ENCODE measurements around the gene ANAPC16. TPM values are rescaled to one million over a fixed set of nuclear protein-coding genes. Genes with fewer than 3 reads are reported as not detected.
"Not testable (repeated sequence)": the region's sequence is repeated elsewhere in the genome, so short reads cannot be mapped to it uniquely, and the experiment has no call there.

Gene ANAPC16
- total RNA-seq, 2 experiments from 2014 or later, result 90.2 to 123 TPM

DNA sequence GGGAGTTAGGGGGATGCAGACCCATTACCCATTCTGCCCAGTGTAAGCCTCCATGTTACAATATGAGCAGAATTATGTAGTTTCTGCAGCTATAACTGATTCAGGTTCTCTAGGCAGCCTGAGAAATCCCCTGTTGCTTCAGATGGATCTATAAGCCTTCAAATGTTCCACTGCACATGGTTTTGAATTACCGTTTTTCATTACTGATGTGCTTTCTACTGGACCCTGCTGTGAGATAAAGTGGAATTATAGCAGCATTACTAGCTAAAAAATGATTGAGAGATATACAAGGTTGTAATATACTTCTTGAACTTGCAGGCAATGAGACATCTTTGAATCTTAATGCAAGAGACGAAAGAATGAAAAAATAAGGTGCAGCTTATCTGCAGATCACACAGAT, 38.4 kb upstream of the ANAPC16 start:
- Mint-ChIP-seq H3K27me3 (no peaks in the 10 kb centered on the region), H3K36me3 (ENCODE audit: low read depth) (peaks cover 27% of the 10 kb centered on the region), H3K9me3 (ENCODE audit: low read depth) (no peaks in the 10 kb centered on the region), H3K4me3 (no peak overlapping the region), H3K27ac (no peak overlapping the region), H3K4me1 (peaks cover 10% of the 10 kb centered on the region)
- intact Hi-C loops (cut with DNase I, micrococcal nuclease), result no loop called here
- ATAC-seq, result no peak
- ChIA-PET POLR2A (no interaction called here), CTCF (interaction anchor here (0.8 to 2.0 kb wide), 5 partner anchors 10 to 1856 kb away, joined by 3 to 7 read pairs (median 5); no protein-coding TSS in a partner anchor)
- no peak for DNase-seq

DNA sequence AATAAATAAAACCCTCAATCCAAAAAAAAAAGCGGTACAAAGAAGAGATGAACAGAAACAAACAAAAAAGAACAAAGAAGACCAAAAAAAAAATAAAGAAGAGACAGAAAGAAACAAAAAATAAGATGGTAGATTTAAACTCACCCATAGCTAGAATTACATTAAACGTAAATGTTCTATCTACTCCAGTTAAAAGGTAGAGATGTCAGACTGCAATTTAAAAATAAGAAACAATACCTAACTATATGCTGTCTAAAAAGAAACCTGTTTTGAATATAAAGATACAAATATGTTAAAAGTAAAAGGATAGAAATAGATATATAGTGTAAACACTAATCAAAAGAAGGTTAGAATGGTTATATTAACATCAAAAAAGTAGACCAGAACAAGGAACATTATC, 31.7 kb upstream of the ANAPC16 start:
- CTCF ChIA-PET, result interaction anchor here (0.6 to 1.4 kb wide), 5 partner anchors 10 to 297 kb away, joined by 3 to 4 read pairs (median 3); no protein-coding TSS in a partner anchor

DNA sequence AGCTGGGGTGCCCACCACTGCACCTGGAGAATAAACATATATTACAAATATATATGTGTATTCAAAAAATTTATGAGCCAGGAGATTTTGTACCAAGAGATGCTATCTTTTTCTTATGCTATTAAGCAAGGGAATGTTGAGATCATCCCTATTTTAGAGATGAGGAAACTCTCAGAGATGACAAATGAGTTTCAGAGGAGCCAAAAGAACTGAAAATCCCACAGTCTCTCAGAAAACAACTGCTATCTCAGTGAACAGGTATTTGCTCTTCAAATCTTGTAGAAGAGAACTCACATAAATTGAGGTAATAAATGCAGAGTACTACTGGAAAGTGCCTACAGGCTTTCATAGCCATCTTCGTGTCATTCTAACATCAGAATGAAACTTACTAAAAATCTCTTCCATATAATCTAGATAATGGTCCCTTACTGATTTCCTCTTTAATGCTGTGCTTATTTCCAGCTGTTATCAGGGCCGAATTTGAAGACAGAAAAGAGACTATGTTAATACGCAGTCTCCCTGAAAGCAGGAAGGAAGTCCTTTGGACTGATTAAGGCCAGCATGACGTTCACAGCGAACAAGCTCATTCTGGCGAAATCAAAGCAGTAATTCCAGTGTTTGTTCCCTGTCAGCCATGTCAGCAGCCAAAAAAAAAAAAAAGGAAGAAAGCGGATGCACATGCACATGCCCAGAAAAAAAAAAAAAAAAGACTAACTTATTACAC, 29.4 kb upstream of the ANAPC16 start:
- intact Hi-C loops (cut with DNase I, micrococcal nuclease), result no loop called here
- ATAC-seq (no peak), DNase-seq (no peak)
- peaks cover 6% of the 10 kb centered on the region for H3K9me3 Mint-ChIP-seq (ENCODE audit: low read depth)
- H3K27me3 Mint-ChIP-seq, result no peaks in the 10 kb centered on the region
- POLR2A ChIA-PET, result no interaction called here
- peaks cover 35% of the 10 kb centered on the region for H3K36me3 Mint-ChIP-seq (ENCODE audit: low read depth)
- CTCF ChIA-PET, result interaction anchor here (1.2 kb wide), 1 partner anchor 70 kb away, joined by 3 read pairs; no protein-coding TSS in a partner anchor
- peaks cover 7% of the 10 kb centered on the region for H3K4me1 Mint-ChIP-seq
- H3K4me3 Mint-ChIP-seq, result no peak overlapping the region
- H3K27ac Mint-ChIP-seq, result no peak overlapping the region

More for the DNA sequence above, 31.7 kb upstream of the ANAPC16 start:
- intact Hi-C loops (cut with DNase I, micrococcal nuclease), result no loop called here
- POLR2A ChIA-PET, result no interaction called here
- peaks cover 7% of the 10 kb centered on the region for H3K4me1 Mint-ChIP-seq
- no peak for DNase-seq
- no peak for ATAC-seq
- H3K36me3 Mint-ChIP-seq (ENCODE audit: low read depth), result peaks cover 38% of the 10 kb centered on the region
- H3K4me3 Mint-ChIP-seq, result no peak overlapping the region
- no peak overlapping the region for H3K27ac Mint-ChIP-seq
- peaks cover 6% of the 10 kb centered on the region for H3K9me3 Mint-ChIP-seq (ENCODE audit: low read depth)
- no peaks in the 10 kb centered on the region for H3K27me3 Mint-ChIP-seq

DNA sequence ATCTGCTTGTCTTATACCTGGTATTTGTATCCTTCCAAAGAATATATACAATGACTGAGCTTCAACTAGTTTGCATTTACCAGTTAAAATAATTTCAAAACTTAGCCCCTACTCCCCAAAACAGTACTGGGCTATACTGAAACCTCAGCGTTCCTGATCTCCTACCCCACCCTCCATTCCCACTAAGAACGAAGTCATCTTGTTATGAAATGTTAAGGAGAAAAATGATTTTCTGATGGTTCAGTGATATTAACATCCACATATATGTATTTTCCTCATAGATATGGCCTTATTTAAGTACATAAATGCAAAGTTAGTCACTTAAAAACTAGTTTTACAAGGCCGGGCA, 28.9 kb upstream of the ANAPC16 start:
- no peak for DNase-seq
- POLR2A ChIA-PET, result no interaction called here
- CTCF ChIA-PET, result no interaction called here
- no peak overlapping the region for H3K27ac Mint-ChIP-seq
- H3K4me3 Mint-ChIP-seq, result no peak overlapping the region
- peaks cover 6% of the 10 kb centered on the region for H3K9me3 Mint-ChIP-seq (ENCODE audit: low read depth)
- ATAC-seq, result no peak
- peaks cover 7% of the 10 kb centered on the region for H3K4me1 Mint-ChIP-seq
- H3K27me3 Mint-ChIP-seq, result no peaks in the 10 kb centered on the region
- H3K36me3 Mint-ChIP-seq (ENCODE audit: low read depth), result peaks cover 32% of the 10 kb centered on the region
- intact Hi-C loops (cut with DNase I, micrococcal nuclease), result no loop called here

DNA sequence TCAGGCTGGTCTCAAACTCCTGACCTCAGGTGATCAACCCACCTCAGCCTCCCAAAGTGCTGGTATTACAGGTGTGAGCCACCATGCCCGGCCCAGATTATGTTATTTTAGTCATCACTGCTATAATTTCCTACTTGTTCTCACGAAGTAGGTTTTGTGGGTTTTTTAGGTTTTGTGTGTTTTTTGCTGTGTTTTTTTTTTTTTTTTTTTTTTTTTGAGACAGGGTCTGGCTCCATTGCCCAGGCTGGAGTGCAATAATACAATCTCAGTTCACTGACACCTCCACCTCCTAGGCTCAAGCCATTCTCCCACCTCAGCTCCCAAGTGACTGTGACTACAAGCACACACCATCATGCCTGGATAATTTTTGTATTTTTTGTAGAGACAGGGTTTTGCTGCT, 20.9 kb upstream of the ANAPC16 start:
- ChIA-PET CTCF (interaction anchor here (0.7 to 2.1 kb wide), 2 partner anchors 20 to 323 kb away, joined by 3 to 4 read pairs; no protein-coding TSS in a partner anchor), POLR2A (no interaction called here)
- H3K9me3 Mint-ChIP-seq (ENCODE audit: low read depth), result no peaks in the 10 kb centered on the region
- peaks cover 32% of the 10 kb centered on the region for H3K36me3 Mint-ChIP-seq (ENCODE audit: low read depth)
- intact Hi-C loops (cut with DNase I, micrococcal nuclease), result no loop called here
- H3K4me1 Mint-ChIP-seq, result no peaks in the 10 kb centered on the region
- no peaks in the 10 kb centered on the region for H3K27me3 Mint-ChIP-seq
- no peak overlapping the region for H3K27ac Mint-ChIP-seq
- ATAC-seq, result no peak
- DNase-seq, result no peak
- no peak overlapping the region for H3K4me3 Mint-ChIP-seq

DNA sequence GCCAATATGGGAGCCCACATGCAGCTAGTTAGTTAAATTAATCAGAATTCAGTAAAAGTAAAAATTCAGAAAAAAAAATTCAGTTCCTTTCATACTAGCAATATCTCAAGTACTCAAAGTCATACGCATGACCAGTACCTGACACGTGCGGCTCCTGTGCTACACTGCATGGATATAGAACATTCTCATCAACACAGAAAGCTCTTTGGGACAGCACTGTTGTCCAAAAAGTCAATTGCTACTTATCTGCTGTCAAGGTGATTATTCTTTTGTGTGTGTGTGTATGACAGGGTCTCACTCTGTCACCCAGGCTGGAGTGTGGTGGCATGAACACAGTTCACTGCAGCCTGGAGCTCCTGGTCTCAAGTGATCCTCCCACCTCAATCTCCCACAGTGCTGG, 14.9 kb upstream of the ANAPC16 start:
- H3K36me3 Mint-ChIP-seq (ENCODE audit: low read depth), result peaks cover 26% of the 10 kb centered on the region
- intact Hi-C loops (cut with DNase I, micrococcal nuclease), result loop anchor here in 1 of 2 experiments (5.0 kb wide), 1 partner anchor 34 kb away; no protein-coding TSS in a partner anchor
- no peaks in the 10 kb centered on the region for H3K4me1 Mint-ChIP-seq
- H3K27ac Mint-ChIP-seq, result no peak overlapping the region
- ChIA-PET CTCF (interaction anchor here (1.1 to 1.2 kb wide), 2 partner anchors 37 to 112 kb away, joined by 3 to 4 read pairs; partner anchors contain the start of gene SPOCK2), POLR2A (no interaction called here)
- DNase-seq (no peak), ATAC-seq (no peak)
- H3K27me3 Mint-ChIP-seq, result no peaks in the 10 kb centered on the region
- no peak overlapping the region for H3K4me3 Mint-ChIP-seq
- no peaks in the 10 kb centered on the region for H3K9me3 Mint-ChIP-seq (ENCODE audit: low read depth)

DNA sequence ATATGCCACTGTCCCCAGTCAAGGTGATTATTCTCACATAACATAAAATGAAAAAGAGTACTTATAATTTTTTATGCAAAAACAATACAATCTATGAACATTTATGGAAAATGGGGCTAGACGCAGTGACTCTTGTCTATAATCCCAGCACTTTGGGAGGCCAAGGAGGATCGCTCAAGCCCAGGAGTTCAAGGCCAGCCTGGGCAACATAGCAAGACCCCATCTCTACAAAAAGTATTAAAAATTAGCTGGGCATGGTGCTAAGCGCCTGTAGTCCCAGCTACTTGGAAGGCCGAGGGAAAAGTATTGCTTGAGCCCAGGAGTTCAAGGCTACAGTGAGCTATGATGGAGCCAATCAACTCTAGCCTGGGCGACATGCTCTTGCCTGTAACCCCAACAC, 14.5 kb upstream of the ANAPC16 start:
- Mint-ChIP-seq H3K27me3 (no peaks in the 10 kb centered on the region), H3K27ac (no peak overlapping the region), H3K4me3 (no peak overlapping the region), H3K9me3 (ENCODE audit: low read depth) (no peaks in the 10 kb centered on the region), H3K4me1 (no peaks in the 10 kb centered on the region), H3K36me3 (ENCODE audit: low read depth) (peaks cover 25% of the 10 kb centered on the region)
- POLR2A ChIA-PET, result no interaction called here
- CTCF ChIA-PET, result interaction anchor here (1.1 to 1.2 kb wide), 2 partner anchors 36 to 113 kb away, joined by 3 to 4 read pairs; partner anchors contain the start of gene SPOCK2
- DNase-seq (no peak), ATAC-seq (no peak)
- intact Hi-C loops (cut with DNase I, micrococcal nuclease), result loop anchor here in 1 of 2 experiments (5.0 kb wide), 1 partner anchor 34 kb away; no protein-coding TSS in a partner anchor

DNA sequence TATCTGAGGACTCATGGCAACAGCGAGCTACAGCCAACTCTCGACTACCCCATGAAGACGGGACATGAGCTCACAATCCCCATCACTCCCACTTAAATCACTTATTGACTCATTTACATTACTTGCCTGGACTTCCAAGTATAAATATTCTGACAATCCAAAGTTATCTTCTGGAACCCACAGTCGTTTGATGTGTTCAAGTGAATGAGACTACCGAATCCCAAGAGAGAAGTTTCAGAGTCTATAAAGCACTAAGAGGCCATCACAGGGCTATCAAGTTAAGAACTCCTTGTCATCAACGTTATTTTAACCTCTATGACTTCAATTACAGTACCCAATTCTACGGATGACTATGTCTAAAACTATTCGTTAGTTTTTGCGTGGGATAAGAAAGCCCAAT, 11.5 kb upstream of the ANAPC16 start:
- H3K27me3 Mint-ChIP-seq, result no peaks in the 10 kb centered on the region
- peaks cover 38% of the 10 kb centered on the region for H3K36me3 Mint-ChIP-seq (ENCODE audit: low read depth)
- ChIA-PET POLR2A (no interaction called here), CTCF (interaction anchor here (1.3 to 1.6 kb wide), 2 partner anchors 20 to 133 kb away, joined by 4 read pairs; no protein-coding TSS in a partner anchor)
- no peaks in the 10 kb centered on the region for H3K9me3 Mint-ChIP-seq (ENCODE audit: low read depth)
- no peak overlapping the region for H3K27ac Mint-ChIP-seq
- intact Hi-C loops (cut with DNase I, micrococcal nuclease), result loop anchor here in 1 of 2 experiments (5.0 kb wide), 1 partner anchor 37 kb away; no protein-coding TSS in a partner anchor
- H3K4me3 Mint-ChIP-seq, result no peak overlapping the region
- ATAC-seq, result no peak
- no peak for DNase-seq
- peaks cover 10% of the 10 kb centered on the region for H3K4me1 Mint-ChIP-seq

DNA sequence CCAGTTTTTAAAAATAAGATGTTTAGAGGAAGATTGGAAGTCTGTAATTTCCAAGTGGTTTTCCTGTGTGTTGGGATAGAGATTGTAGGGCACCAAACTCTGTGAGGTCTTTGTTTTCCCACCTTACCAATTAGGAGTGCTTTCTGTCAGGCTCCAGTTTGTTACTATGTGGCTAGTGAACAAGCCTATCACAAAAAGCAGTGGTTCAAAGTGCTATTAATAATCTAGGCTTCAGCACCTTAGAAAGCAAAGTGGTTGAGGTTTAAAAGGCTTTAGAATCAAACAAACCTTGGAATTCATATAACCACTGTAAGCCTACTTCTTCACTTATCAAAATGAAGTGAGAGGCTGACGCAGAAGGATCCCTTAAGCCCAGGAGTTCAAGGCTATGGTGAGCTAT, 11.1 kb upstream of the ANAPC16 start:
- Mint-ChIP-seq H3K36me3 (ENCODE audit: low read depth) (peaks cover 36% of the 10 kb centered on the region), H3K4me3 (no peak overlapping the region), H3K27ac (no peak overlapping the region), H3K9me3 (ENCODE audit: low read depth) (no peaks in the 10 kb centered on the region), H3K4me1 (peaks cover 10% of the 10 kb centered on the region), H3K27me3 (no peaks in the 10 kb centered on the region)
- ATAC-seq (no peak), DNase-seq (no peak)
- intact Hi-C loops (cut with DNase I, micrococcal nuclease), result loop anchor here in 1 of 2 experiments (5.0 kb wide), 1 partner anchor 37 kb away; no protein-coding TSS in a partner anchor
- CTCF ChIA-PET, result interaction anchor here (1.3 kb wide), 1 partner anchor 133 kb away, joined by 4 read pairs; no protein-coding TSS in a partner anchor
- POLR2A ChIA-PET, result no interaction called here

DNA sequence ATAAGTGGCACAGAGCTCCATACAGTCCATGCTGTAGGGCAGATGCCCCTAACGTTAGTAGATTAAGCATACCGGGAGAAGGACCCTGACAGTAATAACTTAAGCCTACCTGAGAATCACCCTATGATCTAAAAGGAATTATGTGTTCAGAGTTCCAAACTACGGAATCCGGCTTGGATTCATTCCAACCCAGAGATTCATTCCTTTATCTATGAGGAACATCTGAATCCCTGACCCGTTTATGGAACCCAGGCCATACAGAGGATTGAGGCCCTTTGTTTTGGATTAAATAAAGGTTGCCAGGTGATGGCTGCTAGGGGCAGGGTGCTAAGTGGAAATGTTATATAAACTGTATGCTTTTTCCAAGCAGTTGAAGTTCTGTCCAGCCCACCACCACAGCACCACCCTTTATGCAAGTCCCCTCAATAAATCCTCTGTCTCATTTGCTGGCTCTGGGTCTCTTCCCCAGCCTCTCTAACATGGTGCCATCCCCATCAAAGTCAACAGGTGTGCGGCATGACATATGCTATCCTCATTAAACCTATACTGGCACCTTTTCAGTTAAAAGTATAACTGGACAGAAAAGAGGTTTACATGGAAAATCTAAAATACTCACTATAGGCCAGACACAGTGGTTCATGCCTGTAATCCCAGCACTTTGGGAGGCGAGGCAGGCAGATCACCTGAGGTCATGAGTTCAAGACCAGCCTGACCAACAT, 9.1 kb upstream of the ANAPC16 start:
- ATAC-seq (no peak), DNase-seq (no peak)
- Mint-ChIP-seq H3K27me3 (no peaks in the 10 kb centered on the region), H3K36me3 (ENCODE audit: low read depth) (peaks cover 41% of the 10 kb centered on the region), H3K4me3 (no peak overlapping the region), H3K4me1 (peaks cover 13% of the 10 kb centered on the region), H3K9me3 (ENCODE audit: low read depth) (no peaks in the 10 kb centered on the region), H3K27ac (no peak overlapping the region)
- POLR2A ChIA-PET, result no interaction called here
- intact Hi-C loops (cut with DNase I, micrococcal nuclease), result no loop called here
- CTCF ChIA-PET, result interaction anchor here (0.9 kb wide), 1 partner anchor 117 kb away, joined by 3 read pairs; no protein-coding TSS in a partner anchor

DNA sequence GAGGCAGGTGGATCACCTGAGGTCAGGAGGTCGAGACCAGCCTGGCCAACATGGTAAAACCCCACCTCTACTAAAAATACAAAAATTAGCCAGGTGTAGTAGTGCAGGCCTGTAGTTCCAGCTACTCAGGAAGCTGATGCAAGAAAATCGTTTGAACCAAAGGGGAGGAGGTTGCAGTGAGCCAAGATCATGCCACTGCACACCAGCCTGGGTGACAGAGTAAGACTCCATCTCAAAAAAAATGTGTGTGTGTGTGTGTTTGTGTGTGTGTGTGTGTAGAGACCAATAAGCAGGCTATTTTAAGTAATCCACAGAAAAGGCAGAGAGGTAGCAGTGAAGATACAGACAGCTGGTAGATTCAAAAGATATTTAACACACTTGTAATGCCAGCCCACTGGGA, 7.3 kb upstream of the ANAPC16 start:
- peak; percentile 30 for DNase-seq

More for the DNA sequence above, 7.3 kb upstream of the ANAPC16 start:
- intact Hi-C loops (cut with DNase I, micrococcal nuclease); POLR2A ChIA-PET; H3K27me3 Mint-ChIP-seq; H3K9me3 Mint-ChIP-seq (ENCODE audit: low read depth): not testable (repeated sequence)
- Mint-ChIP-seq H3K4me3 (peak overlapping the region; percentile 12), H3K27ac (peak overlapping the region; percentile 94), H3K4me1 (peaks cover 20% of the 10 kb centered on the region), H3K36me3 (ENCODE audit: low read depth) (peaks cover 40% of the 10 kb centered on the region)
- ATAC-seq, result peak; percentile 91
- CTCF ChIA-PET, result interaction anchor here (0.7 to 0.9 kb wide), 3 partner anchors 49 to 75 kb away, joined by 3 to 4 read pairs (median 3); no protein-coding TSS in a partner anchor

All from activated CD4-positive, alpha-beta T cell treated with anti-CD3 and anti-CD28 coated beads for 36 hours (primary cell).